GM19099 (cell line): ENCODE data around the gene ADSS1.

Experiments used
- POLR2A ChIP-seq: IDR thresholded peaks from 3 replicates; pipeline ENCODE4 v1.6.1; 2011; ENCODE audit warnings: low read depth; ENCODE audit not compliant: insufficient read length; ENCODE audit errors: extremely low read depth

ADSS1 gene

GRCh38 chr14:104741803-104742251 lies 17.8 kb downstream of the ADSS1 start:
- no peak for TF ChIP-seq POLR2A

DNA sequence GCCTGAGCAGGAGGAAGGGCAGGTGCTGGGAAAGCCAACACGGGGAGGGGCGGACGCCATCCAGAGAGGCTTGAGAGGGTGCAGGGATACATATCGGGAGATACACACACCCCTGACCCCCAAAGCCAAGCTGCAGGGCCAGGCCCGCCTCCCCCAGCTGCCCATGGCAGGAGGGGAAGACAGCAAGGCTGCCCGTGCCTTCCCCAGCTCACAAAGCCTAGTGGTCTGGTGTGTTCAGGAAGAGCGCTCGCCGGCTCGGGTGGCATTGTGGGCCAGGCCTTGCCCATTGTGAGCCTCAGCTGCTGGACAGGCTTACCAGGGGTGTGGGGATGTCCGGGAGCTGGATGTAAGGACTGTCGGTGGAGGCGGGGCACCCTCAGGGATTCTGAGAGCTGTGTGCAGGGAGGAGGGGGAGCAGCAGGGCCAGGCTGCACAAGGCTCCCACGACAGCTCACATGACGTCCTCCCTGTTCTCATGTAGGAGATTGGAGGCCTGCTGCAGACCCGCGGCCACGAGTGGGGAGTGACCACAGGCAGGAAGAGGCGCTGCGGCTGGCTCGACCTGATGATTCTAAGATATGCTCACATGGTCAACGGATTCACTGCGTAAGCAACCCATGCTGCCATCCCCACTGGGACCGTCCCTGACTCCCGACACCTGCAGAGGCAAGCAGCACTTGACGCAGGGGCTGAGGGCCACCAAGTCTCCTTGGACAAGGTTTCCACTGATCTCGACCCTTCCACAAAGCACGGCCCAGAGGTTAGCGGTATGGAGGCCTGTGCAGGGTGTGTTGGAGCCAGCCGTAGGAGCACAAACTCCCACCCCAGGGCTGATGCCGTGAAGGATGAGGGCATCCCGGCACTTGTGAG lies 18.8 kb downstream of the ADSS1 start:
- TF ChIP-seq POLR2A = no peak

DNA sequence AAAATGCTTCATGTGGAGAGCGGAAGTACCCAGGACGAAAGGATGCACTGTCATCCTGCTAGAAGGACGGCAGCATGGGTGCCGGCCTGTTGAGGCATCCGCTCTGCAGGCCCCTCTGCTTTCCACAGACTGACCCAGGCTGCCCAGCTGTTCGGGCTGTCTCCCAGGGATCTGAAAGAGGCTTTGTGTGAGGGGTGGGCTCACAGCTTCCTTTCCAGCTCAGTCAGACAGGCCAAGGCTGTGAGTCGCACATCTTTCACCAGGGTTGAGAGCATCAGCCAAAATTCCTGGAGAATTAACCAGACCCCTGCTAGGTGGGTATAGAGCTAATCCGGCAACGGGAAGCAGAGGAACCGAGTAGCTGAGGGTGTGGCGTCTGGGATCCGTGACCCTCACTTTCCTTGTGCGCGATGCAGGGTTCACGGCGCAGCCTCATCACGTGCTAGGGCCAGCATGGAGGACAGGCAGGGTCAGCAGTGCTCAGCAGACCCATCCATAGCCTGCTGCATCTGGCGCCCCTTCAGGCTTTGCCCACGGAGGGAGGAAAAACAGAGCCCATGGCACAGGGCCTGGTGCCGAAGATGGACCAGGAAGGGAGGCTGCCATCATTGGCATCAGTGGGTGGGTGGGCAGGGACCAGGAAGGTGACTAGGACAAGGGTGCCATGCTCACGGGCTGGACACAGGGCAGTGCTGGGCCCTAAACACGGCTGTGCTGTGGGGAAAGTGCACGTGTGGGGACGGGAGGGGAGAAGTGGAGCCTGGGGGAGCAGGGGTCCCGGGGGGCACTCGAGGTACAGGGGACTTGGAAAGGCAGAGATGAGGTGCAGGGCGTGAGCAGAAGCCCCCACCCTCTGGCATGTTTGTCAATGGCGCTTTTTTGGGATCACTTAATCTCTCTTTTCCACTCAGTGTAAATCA lies 19.7 kb downstream of the ADSS1 start:
- TF ChIP-seq POLR2A = no peak

DNA sequence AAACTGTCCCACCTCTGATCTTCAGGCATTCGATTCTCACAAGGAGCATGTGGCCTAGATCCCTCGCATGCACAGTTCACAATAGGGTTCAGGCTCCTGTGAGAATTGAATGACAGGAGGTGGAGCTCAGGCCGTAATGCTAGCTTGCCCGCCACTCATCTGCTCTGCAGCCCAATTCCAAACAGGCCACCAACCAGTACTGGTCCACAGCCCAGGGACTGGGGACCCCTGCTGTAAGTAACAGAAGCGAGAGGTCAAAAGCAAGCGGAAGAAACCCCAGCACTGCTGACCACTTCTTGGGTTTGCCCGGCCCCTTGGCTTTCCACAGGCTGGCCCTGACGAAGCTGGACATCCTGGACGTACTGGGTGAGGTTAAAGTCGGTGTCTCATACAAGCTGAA lies 20.5 kb downstream of the ADSS1 start:
- no peak for TF ChIP-seq POLR2A

GRCh38 chr14:104745431-104745830 lies 21.4 kb downstream of the ADSS1 start:
- no peak for TF ChIP-seq POLR2A

DNA sequence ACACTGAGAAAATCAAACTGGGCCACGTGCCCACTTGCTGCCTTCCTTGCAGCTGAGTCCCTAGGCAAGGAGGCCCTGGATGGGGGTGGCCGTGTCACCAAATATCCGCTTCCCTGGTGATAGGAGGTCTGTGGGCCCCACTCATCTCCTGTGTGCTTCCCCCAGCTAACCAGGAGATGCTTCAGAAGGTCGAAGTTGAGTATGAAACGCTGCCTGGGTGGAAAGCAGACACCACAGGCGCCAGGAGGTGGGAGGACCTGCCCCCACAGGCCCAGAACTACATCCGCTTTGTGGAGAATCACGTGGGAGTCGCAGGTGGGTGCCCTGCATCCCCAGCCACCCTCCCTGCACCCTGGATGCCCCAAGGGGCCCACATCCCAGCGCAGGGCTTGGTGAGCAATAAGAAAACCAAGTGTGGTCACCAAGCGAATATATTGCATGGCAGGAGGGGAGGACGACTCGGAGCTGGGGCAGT lies 22.1 kb downstream of the ADSS1 start:
- no peak for TF ChIP-seq POLR2A

GRCh38 chr14:104746934-104747481 lies 23.0 kb downstream of the ADSS1 start:
- no peak for TF ChIP-seq POLR2A

DNA sequence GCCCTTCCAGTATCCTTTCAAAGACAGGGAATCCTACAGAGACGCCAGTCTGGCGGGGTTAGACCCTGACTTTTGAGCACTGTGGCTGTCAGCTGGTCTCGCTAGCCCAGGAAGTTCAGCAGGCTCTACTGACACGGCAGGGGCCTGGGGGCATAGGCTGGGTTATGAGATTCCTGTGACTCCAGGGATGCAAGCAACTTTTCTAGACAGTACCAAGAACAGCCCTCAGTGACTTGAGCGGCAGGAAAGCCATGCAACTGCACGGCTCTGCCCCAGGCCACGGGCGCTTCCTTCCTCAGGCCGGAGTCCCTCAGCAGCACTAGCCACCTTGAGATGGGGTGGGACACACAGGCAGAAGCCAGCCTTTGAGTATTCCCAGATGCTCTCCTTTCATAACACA lies 23.8 kb downstream of the ADSS1 start:
- no peak for TF ChIP-seq POLR2A

- no peak for TF ChIP-seq POLR2A
Measured at GRCh38 chr14:104749111-104749649, 25.2 kb downstream of the ADSS1 start.

GRCh38 chr14:104750056-104750752 lies 26.2 kb downstream of the ADSS1 start:
- TF ChIP-seq POLR2A = no peak

GRCh38 chr14:104751539-104752422 lies 27.8 kb downstream of the ADSS1 start:
- TF ChIP-seq POLR2A = no peak

GRCh38 chr14:104752423-104752734 lies 28.4 kb downstream of the ADSS1 start:
- TF ChIP-seq POLR2A = peak; percentile 68

DNA sequence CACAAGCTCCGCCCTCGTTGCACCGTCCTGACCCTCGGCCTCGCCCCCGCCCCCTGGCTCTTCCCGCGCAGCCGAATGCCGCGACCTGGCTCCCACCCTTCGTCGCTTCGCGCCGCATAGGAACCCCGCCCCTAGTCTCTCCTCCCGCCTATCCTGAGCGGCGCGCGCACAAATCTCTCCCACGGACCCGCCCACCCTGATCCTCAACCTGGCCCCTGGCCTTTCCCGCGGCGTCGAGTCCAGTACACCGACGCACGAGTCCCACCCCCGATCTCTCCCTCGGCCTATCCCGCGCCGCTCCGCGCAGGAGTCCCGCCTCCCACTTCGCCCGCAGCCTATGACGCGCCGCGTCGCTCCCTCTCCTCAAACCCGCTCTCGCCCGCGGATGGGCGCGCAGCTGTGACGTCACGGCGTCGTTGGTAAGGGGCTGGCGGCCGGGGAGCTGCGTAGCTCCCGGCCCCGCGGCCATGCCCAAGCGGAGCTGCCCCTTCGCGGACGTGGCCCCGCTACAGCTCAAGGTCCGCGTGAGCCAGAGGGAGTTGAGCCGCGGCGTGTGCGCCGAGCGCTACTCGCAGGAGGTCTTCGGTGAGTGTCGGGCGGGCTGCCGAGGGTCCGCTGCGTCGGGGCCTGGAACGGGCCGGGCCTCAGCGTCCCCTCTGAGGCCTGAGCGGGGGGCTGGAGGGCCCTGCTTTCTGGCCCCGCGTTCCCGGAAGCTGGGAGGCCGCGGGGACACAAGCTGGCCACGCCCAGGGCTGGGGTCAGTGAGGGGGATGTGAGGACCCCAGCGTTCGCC lies 28.9 kb downstream of the ADSS1 start, which contains the start of gene SIVA1:
Gene SIVA1 (plus strand): TSS at position 413 of the 793 bp plus-strand sequence. CDS start 55 bp downstream, at position 468.
- peak; percentile 79 for TF ChIP-seq POLR2A
